GM19239 (cell line): Measurements from ENCODE around the gene CCDC70.

Source experiments
- DNase-seq: peaks from one replicate; pipeline ENCODE4 v3.0.0; 2011; ENCODE audit warnings: low spot score; ENCODE audit not compliant: insufficient read length
- FAIRE-seq: peaks from 2 replicates; lab custom pipeline; 2011; peaks lifted over from hg19 to GRCh38; lab: Jason Lieb, UNC

CCDC70 gene

DNA sequence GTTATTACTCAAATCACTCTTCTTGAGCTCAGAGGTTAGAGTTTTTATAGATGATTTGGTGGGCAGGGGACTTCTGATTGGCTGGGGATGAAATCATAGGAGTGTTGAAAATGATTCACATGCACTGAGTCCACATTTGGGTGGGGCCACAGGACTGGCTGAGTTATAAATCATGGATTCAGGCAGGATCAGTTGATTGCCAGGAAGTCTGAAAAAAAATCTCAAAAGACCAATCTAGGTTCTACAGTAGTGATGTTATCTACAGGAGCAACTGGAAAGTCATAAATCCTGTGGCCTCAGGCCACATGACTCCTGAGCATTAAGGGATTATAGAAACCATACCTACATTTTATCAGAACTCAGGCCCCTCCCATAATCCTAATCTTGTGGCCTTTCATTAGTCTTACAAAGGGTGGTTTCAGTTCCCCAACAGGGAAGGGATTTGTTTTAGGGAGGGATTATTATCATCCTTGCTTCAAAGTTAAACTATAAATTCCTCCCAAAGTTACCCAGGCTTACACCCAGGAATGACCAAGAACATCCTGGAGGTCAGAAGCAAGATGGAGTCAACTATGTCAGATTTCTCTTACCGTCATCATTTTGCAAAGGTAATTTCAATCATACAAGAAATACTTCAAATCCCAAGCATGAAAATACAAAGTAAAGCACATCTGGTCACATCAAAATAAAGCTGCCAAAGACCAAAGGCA is 5.6 kb upstream of the CCDC70 start:
- DNase-seq = no peak
- FAIRE-seq = peak; percentile 18

DNA sequence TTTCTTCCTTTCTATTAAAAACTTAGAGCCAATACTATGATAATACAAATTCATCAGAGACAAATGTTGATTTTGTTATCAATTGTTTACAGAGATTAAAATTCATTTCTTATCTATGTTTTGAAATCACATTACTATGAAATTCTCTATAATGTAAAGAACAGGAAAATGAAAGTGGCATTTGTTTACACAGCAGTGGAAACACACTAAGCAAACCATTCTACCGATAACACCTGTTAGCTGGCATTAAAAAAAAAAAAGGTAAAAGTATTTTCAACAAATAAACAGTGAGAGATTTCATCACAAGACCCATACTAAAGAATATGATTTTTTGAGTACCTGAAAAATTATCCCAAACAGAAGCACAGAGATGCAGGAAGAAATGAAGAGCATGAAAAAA is 4.8 kb upstream of the CCDC70 start:
- FAIRE-seq = no peak
- DNase-seq = no peak

DNA sequence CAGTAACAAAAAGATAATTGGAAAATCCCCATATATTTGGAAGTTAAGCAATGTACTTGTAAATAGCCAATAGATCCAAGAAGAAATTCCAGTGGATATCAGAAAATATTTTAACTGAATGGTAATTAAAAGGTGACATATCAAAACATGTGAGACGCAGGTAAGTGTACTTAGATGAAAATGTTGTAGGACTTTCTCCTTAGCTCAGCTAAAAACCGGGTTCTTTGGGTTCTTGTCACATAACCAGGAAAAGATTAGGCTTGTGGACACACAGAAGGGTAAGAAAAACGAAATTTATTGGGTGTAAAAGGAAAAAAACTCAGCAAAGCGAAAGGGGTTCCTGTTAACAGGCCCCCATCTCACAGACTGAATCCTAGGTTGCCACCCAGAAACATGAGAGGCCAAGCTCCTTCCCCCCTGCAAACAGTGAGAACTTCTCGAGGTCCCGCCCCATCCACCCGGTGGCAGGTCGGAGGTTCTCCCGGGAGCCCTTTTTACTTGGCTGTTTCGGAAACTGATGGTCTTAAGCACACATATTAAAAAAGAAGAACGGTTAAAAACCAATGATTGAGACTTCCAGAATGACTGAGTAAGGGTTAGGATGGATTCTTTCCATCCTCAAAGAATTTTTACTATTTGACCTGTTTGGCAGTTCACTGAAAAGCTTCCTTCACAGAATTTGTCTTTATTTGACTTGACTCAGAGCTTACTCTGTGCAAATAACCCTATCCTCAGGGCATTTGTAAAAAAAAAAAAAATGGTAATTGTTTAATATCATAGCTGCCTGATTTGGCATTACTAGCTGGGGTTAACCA is 3.1 kb upstream of the CCDC70 start:
- no peak for FAIRE-seq
- DNase-seq = no peak

DNA sequence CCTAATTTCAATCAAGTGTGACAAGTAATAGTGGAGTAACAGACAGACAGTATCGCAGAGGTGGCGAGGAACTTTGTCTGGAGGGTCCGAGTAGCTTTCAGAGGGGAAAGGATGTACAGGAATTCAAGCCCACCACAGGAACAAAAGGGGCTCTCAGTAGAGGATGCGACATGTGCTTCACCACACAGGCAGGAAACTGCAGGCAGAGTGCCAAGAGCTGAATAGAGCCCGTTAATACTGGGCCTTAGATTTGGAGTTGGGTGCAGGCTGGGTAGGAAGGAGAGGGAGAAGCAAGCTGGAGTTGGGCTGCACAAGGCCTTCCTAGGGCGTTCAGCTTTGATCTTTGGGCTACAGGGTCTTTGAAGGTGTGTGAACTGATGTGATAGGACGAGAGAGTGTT is 1.2 kb downstream of the CCDC70 start:
- no peak for FAIRE-seq
- DNase-seq = no peak

DNA sequence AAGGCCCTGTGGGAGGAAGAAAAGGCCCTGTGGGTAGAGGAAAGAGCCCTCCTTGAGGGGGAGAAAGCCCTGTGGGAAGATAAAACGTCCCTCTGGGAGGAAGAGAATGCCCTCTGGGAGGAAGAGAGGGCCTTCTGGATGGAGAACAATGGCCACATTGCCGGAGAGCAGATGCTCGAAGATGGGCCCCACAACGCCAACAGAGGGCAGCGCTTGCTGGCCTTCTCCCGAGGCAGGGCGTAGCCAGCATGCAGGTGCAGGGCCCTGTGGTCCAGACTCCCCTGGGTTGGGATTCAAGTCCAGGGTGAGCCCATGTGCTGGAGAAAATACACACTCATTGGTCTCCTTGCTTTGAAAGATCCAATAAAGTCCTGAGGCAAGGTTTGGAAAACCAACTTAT is 4.1 kb downstream of the CCDC70 start:
- DNase-seq = no peak

DNA sequence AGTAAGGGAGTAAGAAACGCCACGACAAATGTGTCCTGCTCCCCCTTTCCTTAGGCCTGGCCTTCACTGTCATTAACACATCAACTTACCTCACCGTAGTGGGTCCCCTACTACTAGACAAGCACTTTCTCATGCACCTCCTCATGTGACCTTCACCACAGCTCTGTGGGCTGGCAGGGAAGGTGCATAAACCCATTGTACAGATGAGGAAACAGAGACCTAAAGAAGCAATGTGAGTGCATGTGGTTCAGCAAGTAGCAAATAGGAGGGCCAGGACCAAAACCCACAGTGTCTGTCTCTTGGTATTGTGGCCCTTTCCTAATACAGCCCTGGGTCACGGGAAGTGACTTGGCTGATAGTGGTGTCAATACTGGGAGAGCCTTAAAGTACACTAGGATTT is 5.3 kb downstream of the CCDC70 start:
- no peak for DNase-seq
- FAIRE-seq = no peak

More for the DNA sequence above, 4.1 kb downstream of the CCDC70 start:
- FAIRE-seq = no peak

DNA sequence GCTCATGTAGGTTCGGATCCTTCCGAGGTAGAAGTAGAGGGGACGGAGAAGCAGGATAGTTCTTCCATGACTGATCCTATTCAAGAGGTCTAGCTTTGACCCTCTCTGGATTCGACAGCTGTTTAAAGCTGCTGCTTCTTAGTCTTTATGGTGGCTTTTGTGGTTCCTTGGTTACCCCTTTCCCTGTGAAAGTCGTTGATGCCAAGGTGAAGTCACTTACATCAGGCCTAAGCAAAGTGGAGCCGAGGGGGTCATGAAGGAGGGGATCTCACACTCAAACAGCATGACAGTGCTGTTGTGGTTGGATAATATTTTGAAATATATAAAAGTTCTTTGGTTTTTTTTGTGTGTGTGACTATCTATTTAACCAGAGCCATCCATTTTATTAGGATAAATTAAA is 8.1 kb downstream of the CCDC70 start:
- DNase-seq (no peak), FAIRE-seq (no peak)

DNA sequence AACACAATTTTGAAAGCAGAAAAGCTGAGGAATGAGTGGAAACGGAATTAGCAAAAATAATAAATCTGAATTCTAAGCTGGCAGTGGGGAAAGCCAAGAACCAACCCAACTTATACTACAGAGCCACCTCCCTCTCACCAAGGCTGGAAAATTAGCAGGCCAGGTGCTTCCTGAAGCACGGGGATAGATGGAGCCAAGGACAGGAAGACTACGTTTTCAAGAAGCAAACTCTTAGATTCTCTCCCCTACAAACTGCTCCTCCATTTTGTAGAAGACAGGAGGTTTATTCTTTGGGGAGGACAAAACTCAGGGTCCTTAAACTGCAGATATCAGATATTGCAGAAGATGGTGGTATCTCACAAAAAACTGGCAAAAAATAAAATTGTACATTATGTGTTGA is 8.8 kb downstream of the CCDC70 start:
- FAIRE-seq = no peak
- DNase-seq = no peak

DNA sequence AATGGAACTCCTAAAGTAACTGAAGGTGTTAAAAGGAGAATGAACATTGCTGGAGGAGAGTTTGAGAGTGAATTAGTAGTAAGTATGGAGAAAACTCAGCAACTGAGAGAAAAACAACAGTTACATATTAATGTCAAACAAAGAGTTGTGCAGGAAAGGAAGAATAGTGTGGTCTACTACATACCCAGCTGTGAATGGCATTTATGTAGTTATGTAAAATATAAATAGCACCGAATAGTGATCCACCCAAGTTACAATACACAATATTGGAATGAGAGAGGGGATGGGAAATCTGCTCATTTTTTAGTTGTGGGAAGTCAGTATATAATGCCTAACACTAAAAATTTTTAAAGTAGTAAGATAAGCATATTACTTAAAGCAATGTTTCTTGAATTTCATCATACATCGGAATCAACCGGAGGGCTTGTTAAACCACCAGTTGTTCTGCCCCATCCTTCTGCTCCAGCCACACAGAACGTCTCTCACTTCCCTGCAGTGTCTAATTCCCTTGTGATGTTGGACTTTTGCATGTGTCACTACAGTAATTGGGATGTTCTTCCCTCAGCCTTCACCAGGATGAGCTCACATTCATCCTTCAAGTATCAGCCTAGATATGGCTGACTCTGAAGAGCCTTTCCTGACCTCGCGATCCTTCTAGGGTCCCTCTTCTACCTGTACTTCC is 11.5 kb downstream of the CCDC70 start:
- FAIRE-seq (no peak), DNase-seq (no peak)

DNA sequence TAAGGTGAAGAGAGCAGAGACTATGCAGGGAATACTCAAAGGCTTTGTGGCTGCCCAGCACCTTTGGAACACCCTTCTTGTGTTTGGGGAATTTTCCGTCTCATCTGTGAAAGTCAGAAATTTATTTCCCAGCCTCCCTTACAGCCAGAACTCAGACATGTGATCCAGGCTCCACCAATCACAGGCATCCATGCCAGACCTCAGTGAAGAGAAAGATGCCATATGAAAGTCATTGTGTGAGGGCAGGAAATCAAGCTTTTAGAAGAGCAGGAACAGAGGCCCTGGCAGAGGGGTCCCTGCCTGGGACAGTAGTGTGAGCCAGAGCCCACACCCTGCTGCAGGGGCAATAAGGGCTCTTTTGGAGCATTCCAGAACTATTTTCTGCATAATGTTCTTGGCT is 12.1 kb downstream of the CCDC70 start:
- FAIRE-seq (no peak), DNase-seq (no peak)

DNA sequence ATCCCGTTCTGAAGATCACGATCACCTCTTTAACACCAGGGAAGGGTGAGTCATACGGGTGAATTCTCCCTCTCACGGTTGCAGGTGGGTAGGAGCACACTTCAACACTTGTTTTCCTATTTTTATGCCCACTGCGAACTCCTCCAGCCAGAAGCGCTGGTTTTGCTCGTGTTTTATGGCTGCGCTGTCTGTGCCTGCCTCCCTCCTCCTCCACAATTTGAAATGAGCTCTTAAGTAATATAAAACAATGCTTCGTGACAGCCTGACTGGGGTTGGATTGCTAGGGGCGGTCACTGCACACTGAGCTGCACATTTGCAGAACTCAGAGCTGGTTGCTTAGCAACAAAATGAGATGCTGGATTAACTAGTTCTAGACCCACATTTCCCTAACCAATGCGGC is 12.9 kb downstream of the CCDC70 start:
- FAIRE-seq = no peak
- no peak for DNase-seq

DNA sequence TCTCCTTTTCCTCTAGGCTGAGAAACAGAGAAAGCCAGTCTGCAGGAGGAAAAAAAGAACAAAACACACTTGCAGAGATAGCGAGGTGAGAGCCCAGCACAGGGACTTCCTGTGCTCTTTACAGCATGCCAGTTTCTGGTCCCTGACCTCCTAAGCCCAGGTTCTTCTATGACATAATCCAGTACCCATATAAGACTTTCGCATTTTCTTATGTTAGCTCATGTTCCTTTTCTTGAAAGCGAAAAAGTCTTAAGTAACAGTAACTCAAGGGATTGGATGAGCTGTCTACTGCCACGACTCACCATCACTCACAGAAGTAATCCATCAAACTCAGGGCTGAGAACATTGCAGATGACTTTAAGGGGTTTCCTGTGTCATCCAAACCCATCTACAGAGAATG is 17.4 kb downstream of the CCDC70 start:
- FAIRE-seq (no peak), DNase-seq (no peak)

DNA sequence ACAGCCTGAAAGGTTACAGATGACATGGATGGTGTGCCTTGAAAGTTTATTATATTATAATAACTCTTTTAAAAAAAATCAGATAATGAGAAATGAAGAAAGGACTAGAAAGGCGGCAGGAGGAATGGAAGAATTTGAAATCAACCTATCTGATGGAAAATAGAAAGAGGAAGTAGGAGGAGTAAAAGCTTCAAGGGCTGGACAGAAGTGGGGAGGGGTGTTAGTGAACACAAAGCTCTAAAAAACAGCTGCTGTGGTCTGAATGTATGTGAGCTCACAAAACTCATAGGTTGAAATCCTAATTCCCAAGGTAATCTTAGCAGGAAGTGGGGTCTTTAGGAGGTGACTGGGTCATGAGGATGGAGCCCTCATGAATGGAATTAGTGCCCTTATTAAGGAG is 19.5 kb downstream of the CCDC70 start:
- DNase-seq (no peak), FAIRE-seq (no peak)

DNA sequence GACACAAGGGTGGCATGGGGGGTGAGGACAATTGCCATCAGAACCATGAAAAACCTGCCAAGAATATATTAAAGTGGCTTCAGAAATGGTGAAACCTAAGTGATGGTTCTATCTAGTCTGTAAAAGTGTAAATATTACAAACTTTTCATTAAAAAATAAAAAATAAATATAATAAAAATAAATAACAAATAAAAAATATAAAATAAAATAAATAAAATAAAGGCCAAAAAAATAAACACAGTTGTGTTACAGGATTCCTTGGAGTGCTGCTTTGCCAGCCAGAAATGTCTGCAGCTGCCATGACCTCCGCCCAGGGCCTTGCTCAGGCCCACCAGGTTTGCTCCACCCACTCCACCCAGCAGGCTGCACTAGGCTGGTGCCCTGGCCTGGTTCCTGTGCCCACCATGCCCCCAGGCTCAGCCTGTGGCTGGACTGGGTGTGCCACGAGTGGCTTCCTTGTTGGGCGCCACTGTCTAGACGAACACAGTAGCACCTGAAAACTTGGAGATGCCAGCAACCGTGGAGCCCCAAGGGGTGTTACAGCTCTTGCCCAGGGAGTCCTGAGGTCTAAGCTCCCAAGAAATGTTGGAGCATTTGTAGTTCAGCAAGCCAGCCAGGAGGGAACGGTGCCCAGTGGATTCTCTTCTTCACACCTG is 20.9 kb downstream of the CCDC70 start:
- DNase-seq = no peak
- no peak for FAIRE-seq

DNA sequence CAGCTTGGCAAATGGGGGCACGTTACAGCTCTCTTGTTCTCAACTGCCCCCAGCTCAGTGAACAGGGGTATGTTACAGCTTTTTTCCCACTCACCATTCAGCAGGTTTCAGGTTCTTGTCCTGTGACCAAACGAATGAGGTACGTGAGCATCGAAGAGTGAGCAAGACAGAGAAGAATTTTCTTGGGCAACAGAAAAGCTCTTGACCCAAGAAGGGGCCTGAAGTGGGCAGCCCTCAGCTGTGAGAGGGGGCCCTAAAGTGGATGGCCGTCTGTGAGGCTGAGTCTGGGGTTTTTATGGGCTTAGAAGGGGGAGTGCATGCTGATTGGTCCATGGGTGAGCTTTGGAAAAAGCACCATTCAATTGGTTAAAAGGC is 21.4 kb downstream of the CCDC70 start:
- no peak for FAIRE-seq

DNA sequence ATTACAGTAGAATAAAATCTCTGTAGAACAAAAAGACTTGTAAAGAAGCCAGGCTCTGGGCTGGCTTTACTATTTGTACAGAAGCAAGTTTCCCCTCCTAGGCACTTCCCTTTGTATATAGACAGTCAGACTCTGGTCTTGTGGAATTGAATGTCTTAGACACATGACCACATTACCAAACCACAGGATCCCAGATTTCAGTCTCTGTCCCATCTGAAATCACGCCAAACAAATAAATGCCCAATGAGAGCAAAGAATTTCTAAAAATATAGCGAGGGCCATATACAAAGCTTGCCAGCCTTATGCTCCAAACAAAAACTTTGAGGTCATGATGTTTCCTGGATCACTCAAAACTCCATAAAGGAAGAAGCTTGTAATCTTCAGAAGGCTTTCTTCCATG is 23.9 kb downstream of the CCDC70 start:
- no peak for DNase-seq
- FAIRE-seq = no peak

More for the DNA sequence above, 21.4 kb downstream of the CCDC70 start:
- no peak for DNase-seq

DNA sequence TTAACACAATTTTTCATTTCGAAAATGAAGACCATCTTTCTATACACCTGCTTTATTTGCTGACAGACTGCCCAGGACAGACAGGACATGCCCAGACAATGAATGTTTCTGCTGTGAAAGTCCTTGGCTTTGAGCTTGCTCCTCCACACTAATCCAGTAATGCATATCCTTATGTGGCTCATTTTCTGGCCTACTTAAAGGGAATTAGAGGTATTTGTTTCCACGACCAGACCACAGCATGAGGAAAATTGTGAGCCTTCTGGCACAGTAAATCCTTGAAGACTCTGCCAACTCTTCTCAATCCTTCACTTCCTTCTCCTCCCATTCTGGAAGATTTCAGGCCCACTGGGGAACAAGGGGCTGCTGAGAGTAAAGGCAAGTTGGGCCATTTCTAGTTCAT is 25.7 kb downstream of the CCDC70 start:
- FAIRE-seq (no peak), DNase-seq (no peak)

DNA sequence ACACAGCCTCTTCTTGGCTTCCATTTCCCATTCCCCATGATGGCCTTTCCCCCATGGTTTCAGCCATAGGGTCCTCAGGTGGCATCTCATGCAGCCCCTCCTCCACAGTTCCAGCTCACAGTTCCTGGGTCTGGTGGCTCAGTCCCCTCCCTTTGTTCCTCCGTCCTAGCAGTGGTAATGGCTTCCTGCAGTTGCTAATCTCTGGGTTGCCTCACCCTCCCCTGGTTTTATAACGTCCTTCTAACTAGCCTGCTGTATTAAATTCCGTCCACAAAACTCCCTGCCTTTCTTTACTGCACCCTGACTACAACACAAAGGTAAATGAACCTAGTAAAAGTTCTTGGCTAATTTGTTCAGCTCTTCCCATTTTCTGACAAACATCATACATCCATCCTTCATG is 30.9 kb downstream of the CCDC70 start:
- DNase-seq (no peak), FAIRE-seq (no peak)

DNA sequence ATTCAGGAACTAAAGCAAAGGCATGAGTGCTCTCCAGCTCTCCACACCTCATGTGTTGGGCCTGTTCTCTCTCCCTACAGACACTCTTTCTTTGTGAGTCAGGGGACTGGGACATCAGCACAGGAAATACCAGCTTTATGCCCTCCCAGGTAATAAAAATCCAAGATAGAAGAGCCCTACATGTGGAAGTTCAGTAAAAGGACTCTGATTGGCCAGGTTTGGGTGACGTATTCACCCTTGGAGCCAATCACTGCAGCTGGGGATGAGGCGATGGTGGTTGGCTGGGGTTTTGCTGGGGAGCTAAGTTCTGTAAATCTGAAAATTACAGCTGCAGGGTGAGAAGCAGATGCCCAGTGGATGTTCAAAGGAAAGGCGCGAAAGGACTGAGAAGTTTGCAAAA is 32.5 kb downstream of the CCDC70 start:
- FAIRE-seq = no peak
- DNase-seq = no peak

DNA sequence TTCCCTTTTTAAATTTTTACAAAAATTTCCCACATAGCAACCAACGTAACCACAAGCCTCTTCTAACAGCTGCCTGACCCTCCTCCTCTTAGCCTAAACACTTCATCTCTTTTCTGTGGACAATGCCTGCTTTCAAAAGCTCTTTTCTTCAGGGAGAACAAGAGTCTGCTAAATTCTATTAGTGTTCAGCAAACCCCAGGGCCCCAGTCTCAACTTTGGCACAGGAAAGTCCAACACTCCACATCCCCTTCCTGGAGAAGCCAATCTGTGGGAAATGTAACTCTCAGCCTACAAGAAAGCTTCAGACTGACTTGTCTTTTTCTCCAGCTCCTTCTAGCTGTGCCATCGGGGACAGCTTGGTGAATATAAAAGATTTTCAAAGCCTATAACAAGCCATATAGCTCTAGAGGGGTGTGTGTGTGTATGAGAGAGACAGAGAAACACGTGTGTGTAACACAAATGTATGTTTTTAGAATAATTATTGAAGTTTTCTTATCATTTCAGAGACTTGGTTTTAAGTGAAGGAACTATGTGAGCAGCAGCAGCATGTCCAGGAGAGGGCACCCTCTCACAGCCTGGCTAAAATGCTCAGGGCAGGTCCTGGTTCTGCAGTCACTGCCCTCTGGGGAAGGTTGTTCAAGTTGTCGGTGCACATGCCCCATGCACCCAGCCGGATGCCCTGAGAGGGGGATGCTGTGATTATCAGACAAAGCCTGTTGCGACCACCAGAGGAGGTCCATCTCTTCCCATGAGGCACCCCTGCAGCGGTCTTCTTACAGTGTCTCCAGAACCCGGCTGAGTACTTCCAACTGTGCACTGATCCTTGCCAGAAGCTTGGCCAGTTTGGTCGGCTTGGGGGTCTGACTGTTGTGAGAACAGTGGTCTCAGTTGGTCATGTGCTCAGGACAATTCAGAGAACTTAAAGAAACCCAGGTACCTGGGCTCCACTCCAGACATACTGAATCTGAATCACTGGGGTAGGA is 34.4 kb downstream of the CCDC70 start:
- peak; percentile 35 for FAIRE-seq
- DNase-seq = peak; percentile 40
